Daoy (cell line): ENCODE results near the gene MAP2K7. TPM values are rescaled to one million over a fixed set of nuclear protein-coding genes. Genes with fewer than 3 reads are reported as not detected.
A peak's percentile ranks its signal among the peaks of the same experiment; 100 is the strongest.

Experiments
- DNase-seq: peaks from one replicate; pipeline ENCODE4 v3.0.0-alpha.2; 2015; ENCODE audit warnings: low read depth
- total RNA-seq: library from RNA; depleted of rRNA; stranded (reverse); fragments of >200 nt; shearing (Covaris generic); gene quantifications from 2 replicates; pipeline ENCODE4 v1.2.3, GENCODE V29; 2014

Gene MAP2K7
- total RNA-seq, 1 experiment from 2014 or later, result 8.4 TPM

- DNase-seq, result no peak
Observed at GRCh38 chr19:7883105-7883504, 20.6 kb upstream of the MAP2K7 start.

DNA sequence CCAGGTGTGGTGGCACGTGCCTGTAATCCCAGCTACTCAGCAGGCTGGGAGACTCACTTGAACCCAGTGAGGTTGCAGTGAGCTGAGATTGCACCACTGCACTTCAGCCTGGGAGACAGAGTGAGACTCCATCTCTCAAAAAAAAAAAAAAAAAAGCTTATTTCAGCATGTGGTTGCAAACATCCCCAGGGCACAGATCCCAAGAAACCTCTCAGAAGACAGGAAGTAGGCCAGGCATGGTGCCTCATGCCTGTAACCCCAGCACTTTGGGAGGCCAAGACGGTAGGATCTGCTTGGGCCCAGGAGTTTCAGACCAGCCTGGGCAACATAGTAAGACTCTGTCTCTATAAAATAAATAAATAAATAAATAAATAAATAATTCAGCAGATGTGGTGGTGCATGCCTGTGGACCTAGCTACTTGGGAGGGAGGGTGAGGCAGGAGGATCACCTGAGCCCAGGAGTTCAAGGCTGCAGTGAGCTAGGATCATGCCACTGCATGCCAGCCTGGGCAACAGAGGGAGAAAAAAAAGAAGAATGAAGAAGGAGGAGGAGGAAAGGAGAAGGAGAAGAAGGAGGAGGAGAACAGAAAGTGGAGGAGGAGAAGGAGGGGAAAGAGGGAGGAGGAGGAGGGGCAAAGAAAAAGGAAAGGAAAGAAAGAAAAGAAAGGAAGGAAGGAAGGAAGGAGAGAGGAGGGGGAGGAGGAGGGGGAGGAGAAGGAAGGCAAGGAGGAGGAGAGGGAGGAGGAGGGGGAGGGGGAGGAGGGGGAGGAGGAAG is 19.7 kb upstream of the MAP2K7 start:
- DNase-seq, result peak; percentile 58

- DNase-seq, result no peak
Observed at GRCh38 chr19:7885818-7886217, 17.9 kb upstream of the MAP2K7 start.

DNA sequence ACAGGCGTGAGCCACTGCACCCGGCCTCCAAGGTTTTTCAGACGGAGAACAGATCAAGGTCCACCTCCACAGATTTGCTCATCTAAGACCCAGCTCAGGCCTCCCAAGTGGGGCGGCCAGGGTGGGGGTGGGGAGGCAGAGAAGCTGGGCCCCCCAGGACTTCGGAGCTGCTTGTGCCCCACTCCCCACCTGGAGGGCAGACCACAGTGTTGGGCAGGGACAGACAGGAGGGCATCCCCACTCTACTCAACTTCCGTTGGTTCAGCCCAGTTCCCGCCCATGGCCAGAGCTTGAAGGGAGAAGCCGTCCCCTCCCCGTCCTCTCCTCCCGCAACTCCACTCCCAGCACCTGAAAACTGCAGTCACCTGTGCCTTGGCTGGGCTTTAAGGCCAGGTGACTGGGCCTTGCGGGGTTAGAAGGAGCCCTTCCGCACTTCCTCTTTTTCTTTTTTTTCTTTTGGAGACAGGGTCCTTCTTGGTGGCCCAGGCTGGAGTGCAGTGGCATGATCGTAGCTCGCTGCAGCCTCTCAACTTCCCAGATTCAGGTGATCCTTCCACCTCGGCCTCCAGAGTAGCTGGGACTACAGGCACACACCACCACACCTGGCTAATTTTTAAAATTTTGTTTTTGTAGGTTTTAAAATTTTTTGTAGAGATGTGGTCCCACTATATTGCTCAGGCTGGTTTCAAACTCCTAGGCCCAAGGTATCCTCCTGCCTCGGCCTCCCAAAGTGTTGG is 16.1 kb upstream of the MAP2K7 start:
- DNase-seq, result no peak

DNA sequence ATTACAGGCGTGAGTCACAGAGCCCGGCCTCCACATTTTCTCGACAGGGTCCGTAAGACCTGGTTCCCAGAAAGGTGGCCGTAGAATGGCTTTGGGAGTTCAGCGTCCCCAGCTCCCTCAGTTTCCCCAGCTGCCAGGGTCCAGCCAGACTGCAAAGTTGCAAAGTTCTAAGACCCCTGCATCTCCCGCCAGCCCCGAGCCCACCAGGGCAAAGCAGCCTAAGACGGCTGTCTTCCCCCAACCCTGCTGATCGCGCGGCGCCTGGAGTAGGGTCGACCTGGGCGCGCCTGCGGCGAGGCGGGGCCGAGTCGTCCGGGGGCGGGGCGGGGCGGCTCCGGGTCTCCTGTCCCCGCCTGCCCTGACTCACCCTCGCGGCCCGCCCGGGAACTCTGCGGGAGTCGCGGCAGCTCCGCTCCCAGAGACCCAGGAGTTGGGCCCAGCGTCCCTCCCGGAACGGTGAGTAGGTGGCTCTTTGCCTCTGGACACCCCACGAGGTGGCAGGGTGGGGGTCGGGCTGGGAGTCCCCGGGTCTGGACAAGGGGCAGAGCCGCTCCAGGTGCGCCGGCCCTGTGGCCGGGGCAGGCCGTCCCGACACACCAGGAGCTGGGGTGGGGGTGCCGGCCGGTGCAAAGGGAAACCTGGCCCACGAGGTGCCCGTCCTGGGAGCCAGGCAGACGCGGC is 15.4 kb upstream of the MAP2K7 start, which contains the start of gene LRRC8E:
TSS of gene LRRC8E (plus strand) at position 366 of the 681 bp plus-strand sequence. CDS start 7,094 bp downstream, outside the sequence.
- peak; percentile 94 for DNase-seq

DNA sequence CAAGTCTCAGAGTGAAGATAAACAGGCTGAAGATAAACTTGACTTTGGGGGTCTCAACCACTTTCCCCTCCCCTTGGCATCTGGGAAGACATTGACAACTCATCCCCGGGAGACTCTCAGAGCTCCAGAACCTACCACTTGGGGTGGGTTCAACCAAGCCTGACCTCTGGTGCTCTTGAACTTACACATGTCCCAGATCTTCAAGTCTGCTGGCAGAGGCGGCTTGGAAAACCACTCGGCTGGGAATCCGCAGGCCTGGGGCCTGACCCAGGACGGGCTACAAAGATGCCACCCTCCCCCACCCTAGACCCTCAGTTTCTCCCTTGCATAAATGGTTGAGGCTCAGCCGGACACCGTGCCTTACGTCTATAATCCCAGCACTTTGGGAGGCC is 14.9 kb upstream of the MAP2K7 start:
- no peak for DNase-seq

DNA sequence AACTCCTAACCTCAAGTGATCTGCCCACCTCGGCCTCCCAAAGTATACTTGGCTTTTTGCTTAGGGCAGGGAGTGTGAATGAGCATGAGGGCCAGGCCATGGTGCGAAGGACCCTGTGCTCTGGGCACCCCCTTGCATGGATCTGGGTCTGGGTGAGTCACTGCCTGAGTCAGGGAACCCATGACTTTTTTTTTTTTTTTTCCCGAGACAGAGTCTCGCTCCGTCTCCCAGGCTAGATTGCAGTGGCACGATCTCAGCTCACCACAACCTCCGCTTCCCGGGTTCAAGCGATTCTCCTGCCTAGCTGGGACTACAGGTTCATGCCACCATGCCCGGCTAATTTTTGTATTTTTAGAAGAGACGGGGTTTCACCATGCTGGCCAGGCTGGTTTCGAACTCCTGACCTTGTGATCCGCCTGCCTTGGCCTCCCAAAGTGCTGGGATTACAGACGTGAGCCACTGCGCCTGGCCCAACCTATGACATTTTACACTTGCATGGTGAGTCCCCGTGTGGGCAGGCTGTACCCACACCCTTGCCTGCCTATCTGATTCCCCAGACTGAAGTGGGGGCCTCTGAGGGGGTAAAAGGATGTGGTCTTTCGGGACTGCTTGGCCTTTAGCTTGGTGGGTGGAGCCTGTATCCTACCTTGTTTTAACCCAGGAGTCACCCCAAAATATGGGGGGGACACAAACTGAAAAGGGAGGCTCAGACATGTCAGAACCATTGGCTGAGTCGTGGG is 10.1 kb upstream of the MAP2K7 start:
- DNase-seq, result peak; percentile 88

GRCh38 chr19:7894612-7895309 is 8.9 kb upstream of the MAP2K7 start:
- no peak for DNase-seq

GRCh38 chr19:7895565-7895964 is 8.1 kb upstream of the MAP2K7 start:
- no peak for DNase-seq

- no peak for DNase-seq
Observed at GRCh38 chr19:7897292-7897691, 6.4 kb upstream of the MAP2K7 start.

GRCh38 chr19:7898967-7899366 is 4.7 kb upstream of the MAP2K7 start:
- no peak for DNase-seq

- DNase-seq, result no peak
Observed at GRCh38 chr19:7899751-7900378, 3.8 kb upstream of the MAP2K7 start.

GRCh38 chr19:7900401-7900870 is 3.2 kb upstream of the MAP2K7 start:
- DNase-seq, result no peak

DNA sequence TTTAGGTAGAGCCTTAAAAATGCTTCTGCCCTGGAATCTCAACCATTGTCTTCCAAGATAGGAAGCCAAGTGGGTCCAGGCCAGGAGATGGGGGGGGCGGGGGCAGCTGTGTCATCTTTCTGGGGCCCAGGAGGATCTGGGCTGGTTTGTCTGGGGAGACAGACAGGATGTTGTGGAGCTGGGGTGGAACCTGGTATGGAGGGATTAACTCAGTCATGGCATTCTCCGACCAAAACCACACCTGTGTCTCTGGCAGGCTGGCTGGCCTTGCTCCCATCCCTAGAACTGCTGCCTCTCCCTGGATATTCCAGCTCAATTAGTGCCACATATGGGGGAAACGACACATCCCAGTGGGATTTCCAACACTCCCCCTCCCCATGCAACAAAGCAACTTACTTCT is 2.7 kb upstream of the MAP2K7 start:
- no peak for DNase-seq

DNA sequence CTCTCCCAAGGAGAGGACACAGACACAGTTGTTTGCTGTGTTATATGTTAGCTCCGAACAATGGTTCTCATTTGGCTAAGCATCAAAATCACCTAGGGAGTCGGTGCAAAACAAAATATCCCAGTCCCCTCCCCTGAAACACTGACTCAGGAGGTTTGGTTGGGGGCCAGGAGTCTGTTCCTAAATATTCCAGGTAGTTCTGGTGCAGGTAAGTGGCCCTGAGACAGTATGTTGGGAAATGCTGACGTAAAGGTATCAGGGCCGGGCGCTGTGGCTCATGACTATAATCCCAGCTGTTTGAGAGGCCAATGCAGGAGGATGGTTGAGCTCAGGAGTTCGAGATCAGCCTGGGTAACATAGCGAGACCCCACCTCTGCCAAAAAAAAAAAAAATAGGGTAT is 2.3 kb upstream of the MAP2K7 start:
- DNase-seq, result no peak

GRCh38 chr19:7902796-7903243 is 857 bp upstream of the MAP2K7 start:
- no peak for DNase-seq

- DNase-seq, result peak; percentile 38
Observed at GRCh38 chr19:7904074-7905020, 670 bp downstream of the MAP2K7 start.

- DNase-seq, result no peak
Observed at GRCh38 chr19:7905268-7905667, 1.6 kb downstream of the MAP2K7 start.

DNA sequence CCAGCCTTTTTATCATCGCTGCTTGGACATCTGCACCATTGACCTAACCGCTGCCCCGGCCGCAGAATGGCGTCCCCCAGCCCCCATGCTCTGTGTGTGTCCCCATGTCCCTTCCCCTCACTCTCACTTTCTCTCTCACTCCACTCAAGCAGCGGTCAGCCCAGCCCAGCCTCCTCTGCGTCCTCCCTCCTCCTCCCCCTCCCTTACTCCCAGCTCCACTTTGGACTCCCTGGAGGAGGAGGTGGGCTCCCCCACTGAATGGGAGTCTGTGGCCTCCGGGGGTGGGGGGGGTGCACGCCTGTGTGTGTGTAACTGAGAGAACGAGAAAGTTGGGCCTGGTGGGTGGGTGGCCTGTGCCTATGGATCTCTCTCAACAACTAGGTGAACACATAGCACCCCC is 2.2 kb downstream of the MAP2K7 start:
- no peak for DNase-seq
